ENCODE measurements around the gene ZNF81. TPM values are rescaled to one million over a fixed set of nuclear protein-coding genes. Genes with fewer than 3 reads are reported as not detected.

Gene ZNF81
- total and polyA plus RNA-seq, 2 donors (not counting 1 experiment from before 2014, with no cell fraction given): 3.5 to 5.4 TPM

DNA sequence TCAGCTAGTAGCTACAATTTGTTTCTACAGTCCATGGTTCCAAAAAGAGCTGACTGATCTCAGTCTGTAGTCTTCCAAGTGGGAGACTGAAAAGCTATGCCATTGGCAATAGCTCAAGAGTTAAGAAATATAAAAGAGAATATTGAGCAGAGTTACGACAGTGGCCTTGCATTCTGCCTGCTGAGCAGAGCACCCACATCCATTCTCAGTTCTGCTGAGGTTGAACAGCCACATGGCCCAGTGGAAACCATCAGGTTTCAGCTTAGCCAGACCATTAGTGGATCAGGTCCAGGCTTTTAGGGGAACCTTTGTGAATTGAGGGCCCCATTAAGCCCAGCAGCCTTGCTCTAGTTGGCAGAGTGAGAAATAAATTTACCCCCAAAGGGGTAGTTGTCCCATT, 28.1 kb downstream of the ZNF81 start:
- H3K9me3 ChIP-seq (ENCODE audit: control insufficient read depth, insufficient read depth, low read depth, low read length): no peaks in the 10 kb centered on the region
- H3K9ac ChIP-seq (ENCODE audit: insufficient read depth, low read length): no peak overlapping the region
- no peaks in the 10 kb centered on the region for H4K20me1 ChIP-seq (ENCODE audit: control insufficient read depth, extremely low read depth, insufficient read depth, low read length)
- no peak overlapping the region for H3K4me3 ChIP-seq (replicated peaks in 1 of 4; ENCODE audit: control extremely low read depth in 1 of 4, insufficient read depth in 1 of 4, low read depth in 3 of 4, low read length in 4 of 4)
- H3K27ac ChIP-seq (ENCODE audit: insufficient read depth, low read length): no peak overlapping the region
- H3K79me2 ChIP-seq (ENCODE audit: control insufficient read depth, insufficient read depth, low read length): no peaks in the 10 kb centered on the region
- no peaks in the 10 kb centered on the region for H3K27me3 ChIP-seq (ENCODE audit: control insufficient read depth, insufficient read depth, low read length)
- H3K36me3 ChIP-seq (ENCODE audit: control insufficient read depth, insufficient read depth, low read length): no peaks in the 10 kb centered on the region
- H2AFZ ChIP-seq (ENCODE audit: low read length): no peak overlapping the region
- TF ChIP-seq, protein P1, sequence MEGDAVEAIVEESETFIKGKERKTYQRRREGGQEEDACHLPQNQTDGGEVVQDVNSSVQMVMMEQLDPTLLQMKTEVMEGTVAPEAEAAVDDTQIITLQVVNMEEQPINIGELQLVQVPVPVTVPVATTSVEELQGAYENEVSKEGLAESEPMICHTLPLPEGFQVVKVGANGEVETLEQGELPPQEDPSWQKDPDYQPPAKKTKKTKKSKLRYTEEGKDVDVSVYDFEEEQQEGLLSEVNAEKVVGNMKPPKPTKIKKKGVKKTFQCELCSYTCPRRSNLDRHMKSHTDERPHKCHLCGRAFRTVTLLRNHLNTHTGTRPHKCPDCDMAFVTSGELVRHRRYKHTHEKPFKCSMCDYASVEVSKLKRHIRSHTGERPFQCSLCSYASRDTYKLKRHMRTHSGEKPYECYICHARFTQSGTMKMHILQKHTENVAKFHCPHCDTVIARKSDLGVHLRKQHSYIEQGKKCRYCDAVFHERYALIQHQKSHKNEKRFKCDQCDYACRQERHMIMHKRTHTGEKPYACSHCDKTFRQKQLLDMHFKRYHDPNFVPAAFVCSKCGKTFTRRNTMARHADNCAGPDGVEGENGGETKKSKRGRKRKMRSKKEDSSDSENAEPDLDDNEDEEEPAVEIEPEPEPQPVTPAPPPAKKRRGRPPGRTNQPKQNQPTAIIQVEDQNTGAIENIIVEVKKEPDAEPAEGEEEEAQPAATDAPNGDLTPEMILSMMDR (conservative IDR thresholded peaks at IDR 0.05 in 1 of 2, IDR thresholded peaks at IDR 0.05 in 1 of 2; ENCODE audit: low read depth in 1 of 2, low read length in 2 of 2): no peak
- TF ChIP-seq EZH2 (IDR thresholded peaks at IDR 0.05; ENCODE audit: low read length, missing control alignments): no peak
- DNase-seq (ENCODE audit: low read depth in 2 of 2): no peak
- no peaks in the 10 kb centered on the region for H3K4me1 ChIP-seq (ENCODE audit: control insufficient read depth, extremely low read depth, insufficient read depth, low read length)
- no peak overlapping the region for H3K4me2 ChIP-seq (ENCODE audit: extremely low read depth, insufficient read depth, low read length)

DNA sequence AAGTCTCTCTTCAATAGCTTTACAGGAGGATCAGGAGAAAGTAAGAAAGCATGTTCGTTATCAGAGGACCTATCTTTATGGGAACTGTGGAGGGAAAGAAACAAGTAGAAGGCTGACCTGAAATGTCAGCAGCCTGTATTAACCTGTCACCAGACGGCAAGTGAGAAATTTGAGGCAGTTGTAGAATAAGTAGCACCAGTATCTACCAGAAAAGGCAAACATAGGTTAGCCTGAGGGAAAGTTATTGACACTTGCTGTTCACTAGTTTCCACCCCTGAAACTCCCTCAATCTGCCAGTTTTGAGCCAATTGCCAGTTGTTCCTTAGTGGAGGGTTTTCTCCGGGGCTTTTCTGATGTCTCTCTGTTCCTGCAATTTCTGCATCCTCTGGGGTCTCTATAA, 36.4 kb downstream of the ZNF81 start:
- no peaks in the 10 kb centered on the region for H3K36me3 ChIP-seq (ENCODE audit: control insufficient read depth, insufficient read depth, low read length)
- no peak overlapping the region for H3K9ac ChIP-seq (ENCODE audit: insufficient read depth, low read length)
- TF ChIP-seq EZH2 (IDR thresholded peaks at IDR 0.05; ENCODE audit: low read length, missing control alignments): no peak
- TF ChIP-seq, protein P1 (conservative IDR thresholded peaks at IDR 0.05 in 1 of 2, IDR thresholded peaks at IDR 0.05 in 1 of 2; ENCODE audit: low read depth in 1 of 2, low read length in 2 of 2): no peak
- no peaks in the 10 kb centered on the region for H3K27me3 ChIP-seq (ENCODE audit: control insufficient read depth, insufficient read depth, low read length)
- no peaks in the 10 kb centered on the region for H4K20me1 ChIP-seq (ENCODE audit: control insufficient read depth, extremely low read depth, insufficient read depth, low read length)
- no peak for DNase-seq (ENCODE audit: low read depth in 2 of 2)
- no peak overlapping the region for H3K4me3 ChIP-seq (replicated peaks in 1 of 4; ENCODE audit: control extremely low read depth in 1 of 4, insufficient read depth in 1 of 4, low read depth in 3 of 4, low read length in 4 of 4)
- no peaks in the 10 kb centered on the region for H3K4me1 ChIP-seq (ENCODE audit: control insufficient read depth, extremely low read depth, insufficient read depth, low read length)
- no peak overlapping the region for H3K27ac ChIP-seq (ENCODE audit: insufficient read depth, low read length)
- no peaks in the 10 kb centered on the region for H3K9me3 ChIP-seq (ENCODE audit: control insufficient read depth, insufficient read depth, low read depth, low read length)
- no peak overlapping the region for H3K4me2 ChIP-seq (ENCODE audit: extremely low read depth, insufficient read depth, low read length)
- H2AFZ ChIP-seq (ENCODE audit: low read length): no peak overlapping the region
- H3K79me2 ChIP-seq (ENCODE audit: control insufficient read depth, insufficient read depth, low read length): no peaks in the 10 kb centered on the region

DNA sequence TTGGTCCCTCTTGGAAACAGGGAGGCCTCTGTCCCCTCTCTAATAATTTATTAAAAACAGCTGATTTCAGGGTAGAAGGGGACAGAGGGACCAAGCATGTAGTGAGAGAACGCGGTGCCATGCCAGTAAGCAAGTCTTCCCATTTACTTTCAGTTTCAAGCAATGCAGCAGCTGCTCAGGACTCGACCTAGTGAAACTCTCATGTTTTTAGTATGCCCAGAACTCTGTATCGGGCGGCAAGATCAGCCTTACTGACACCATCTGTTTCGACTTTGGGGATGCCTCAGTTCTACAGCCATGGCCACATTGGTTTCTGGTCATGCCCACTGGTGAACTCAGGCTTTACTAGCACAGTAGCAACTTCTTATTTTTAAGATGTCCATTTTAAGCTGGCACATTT, 40.6 kb downstream of the ZNF81 start:
- Histone ChIP-seq H3K27ac (ENCODE audit: insufficient read depth, low read length) (no peak overlapping the region), H3K4me2 (ENCODE audit: extremely low read depth, insufficient read depth, low read length) (no peak overlapping the region), H3K9me3 (ENCODE audit: control insufficient read depth, insufficient read depth, low read depth, low read length) (no peaks in the 10 kb centered on the region), H3K27me3 (ENCODE audit: control insufficient read depth, insufficient read depth, low read length) (no peaks in the 10 kb centered on the region), H3K36me3 (ENCODE audit: control insufficient read depth, insufficient read depth, low read length) (no peaks in the 10 kb centered on the region), H4K20me1 (ENCODE audit: control insufficient read depth, extremely low read depth, insufficient read depth, low read length) (no peaks in the 10 kb centered on the region), H3K4me1 (ENCODE audit: control insufficient read depth, extremely low read depth, insufficient read depth, low read length) (no peaks in the 10 kb centered on the region), H3K9ac (ENCODE audit: insufficient read depth, low read length) (no peak overlapping the region), H3K4me3 (replicated peaks in 1 of 4; ENCODE audit: control extremely low read depth in 1 of 4, insufficient read depth in 1 of 4, low read depth in 3 of 4, low read length in 4 of 4) (no peak overlapping the region), H2AFZ (ENCODE audit: low read length) (no peak overlapping the region), H3K79me2 (ENCODE audit: control insufficient read depth, insufficient read depth, low read length) (no peaks in the 10 kb centered on the region)
- TF ChIP-seq EZH2 (IDR thresholded peaks at IDR 0.05; ENCODE audit: low read length, missing control alignments): no peak
- TF ChIP-seq, protein P1 (conservative IDR thresholded peaks at IDR 0.05 in 1 of 2, IDR thresholded peaks at IDR 0.05 in 1 of 2; ENCODE audit: low read depth in 1 of 2, low read length in 2 of 2): no peak
- no peak for DNase-seq (ENCODE audit: low read depth in 2 of 2)

All from fibroblast of lung (primary cell).